Uterus (tissue), 4 donors: ENCODE data around the gene CECR2. TPM values are rescaled to one million over a fixed set of nuclear protein-coding genes. Genes with fewer than 3 reads are reported as not detected.

Experiments used
- DNase-seq, 2 donors: peaks; one replicate each; pipeline ENCODE4 v3.0.0-alpha.2; 2019 to 2020
- H3K27ac ChIP-seq, 2 donors: fragments of 200-600 bp; sonication (generic); 1 replicate in 1 of 2; 2 replicates in 1 of 2; pipeline ENCODE4 v1.5.1; 2016 to 2018
- H3K27me3 ChIP-seq, 2 donors: fragments of 200-600 bp; sonication (generic); one replicate each; pipeline ENCODE4 v1.5.1; 2018 to 2019; ENCODE audit warnings: control low read depth in 1 of 2
- H3K36me3 ChIP-seq, 2 donors: fragments of 200-600 bp; sonication (generic); one replicate each; pipeline ENCODE4 v1.5.1; 2019; ENCODE audit warnings: control low read depth in 1 of 2
- H3K4me1 ChIP-seq, 2 donors: fragments of 200-600 bp; sonication (generic); one replicate each; pipeline ENCODE4 v1.5.1; 2018 to 2019; ENCODE audit warnings: control low read depth in 1 of 2
- H3K4me3 ChIP-seq, 2 donors: fragments of 200-600 bp; sonication (generic); 1 replicate in 1 of 2; 2 replicates in 1 of 2; pipeline ENCODE4 v1.5.1; 2018 to 2019; ENCODE audit warnings: mild to moderate bottlenecking in 1 of 2
- H3K9me3 ChIP-seq, 2 donors: fragments of 200-600 bp; sonication (generic); one replicate each; pipeline ENCODE4 v1.5.1; 2019; ENCODE audit warnings: control low read depth in 1 of 2
- POLR2A ChIP-seq, 2 donors: fragments of 450-650 bp; IDR thresholded peaks; one replicate each; pipeline ENCODE4 v1.6.1; 2016; ENCODE audit warnings: antibody characterized with exemption in 2 of 2, mild to moderate bottlenecking in 1 of 2, moderate library complexity in 1 of 2
- intact Hi-C: fragments of 100-400 bp; cut with DNase I; formaldehyde crosslinking; loops from one replicate; pipeline ENCODE4 v1.15.1; 2023; ENCODE audit warnings: low total_unique reads
- total RNA-seq, 4 donors: library from RNA; depleted of rRNA in 3 of 4; stranded (reverse); fragments of >200 nt in 3 of 4; gene quantifications; one replicate each; pipeline versions ENCODE4 v1.1.0 to v1.2.4, GENCODE V29; 2014 to 2023
- TF ChIP-seq, protein P1 (sequence below), 4 experiments: fragments of 200-600 bp in 2 of 4; fragments of 450-650 bp in 2 of 4; sonication (generic) in 2 of 4; IDR thresholded peaks; one replicate each; pipeline ENCODE4 v1.5.1; 2016 to 2019; ENCODE audit warnings: antibody characterized with exemption in 4 of 4, mild to moderate bottlenecking in 2 of 4, moderate library complexity in 1 of 4
- donor health status: DM: yes; HTN: yes; CAD: no.

The CECR2 gene
- total RNA-seq, 4 donors from 2014 or later: under 0.01 to 6.3 (median 3.8) TPM

DNA sequence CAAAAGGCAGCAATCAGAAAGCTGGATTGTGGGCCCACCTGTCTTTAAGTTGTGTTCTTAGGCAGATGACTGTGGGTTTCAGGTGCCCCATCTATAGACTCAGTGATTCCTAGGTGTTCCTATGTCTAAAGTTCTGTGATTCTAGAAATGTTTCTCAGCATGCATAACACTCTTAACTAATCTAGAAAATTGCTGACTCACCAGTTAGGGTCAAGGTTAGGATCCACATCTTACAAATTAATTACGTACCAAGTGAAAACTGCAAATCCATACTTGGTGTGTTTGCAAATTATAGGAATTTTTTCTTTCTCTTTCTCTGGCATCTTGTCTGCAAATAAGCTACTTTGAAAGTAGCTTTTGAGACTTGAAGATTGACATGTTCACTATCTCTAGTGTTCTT is 7.7 kb downstream of the CECR2 start:
- TF ChIP-seq, protein P1, sequence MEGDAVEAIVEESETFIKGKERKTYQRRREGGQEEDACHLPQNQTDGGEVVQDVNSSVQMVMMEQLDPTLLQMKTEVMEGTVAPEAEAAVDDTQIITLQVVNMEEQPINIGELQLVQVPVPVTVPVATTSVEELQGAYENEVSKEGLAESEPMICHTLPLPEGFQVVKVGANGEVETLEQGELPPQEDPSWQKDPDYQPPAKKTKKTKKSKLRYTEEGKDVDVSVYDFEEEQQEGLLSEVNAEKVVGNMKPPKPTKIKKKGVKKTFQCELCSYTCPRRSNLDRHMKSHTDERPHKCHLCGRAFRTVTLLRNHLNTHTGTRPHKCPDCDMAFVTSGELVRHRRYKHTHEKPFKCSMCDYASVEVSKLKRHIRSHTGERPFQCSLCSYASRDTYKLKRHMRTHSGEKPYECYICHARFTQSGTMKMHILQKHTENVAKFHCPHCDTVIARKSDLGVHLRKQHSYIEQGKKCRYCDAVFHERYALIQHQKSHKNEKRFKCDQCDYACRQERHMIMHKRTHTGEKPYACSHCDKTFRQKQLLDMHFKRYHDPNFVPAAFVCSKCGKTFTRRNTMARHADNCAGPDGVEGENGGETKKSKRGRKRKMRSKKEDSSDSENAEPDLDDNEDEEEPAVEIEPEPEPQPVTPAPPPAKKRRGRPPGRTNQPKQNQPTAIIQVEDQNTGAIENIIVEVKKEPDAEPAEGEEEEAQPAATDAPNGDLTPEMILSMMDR (IDR thresholded peaks at IDR 0.05): no peak
- no peak for TF ChIP-seq POLR2A (IDR thresholded peaks at IDR 0.05)
- no peak overlapping the region for H3K27ac ChIP-seq
- H3K36me3 ChIP-seq: no peaks in the 10 kb centered on the region
- no peaks in the 10 kb centered on the region for H3K9me3 ChIP-seq
- intact Hi-C loops: no loop called here
- peaks cover 0 to 16% of the 10 kb centered on the region in 2 donors for H3K27me3 ChIP-seq
- DNase-seq: no peak
- no peak overlapping the region for H3K4me3 ChIP-seq
- H3K4me1 ChIP-seq: no peaks in the 10 kb centered on the region

DNA sequence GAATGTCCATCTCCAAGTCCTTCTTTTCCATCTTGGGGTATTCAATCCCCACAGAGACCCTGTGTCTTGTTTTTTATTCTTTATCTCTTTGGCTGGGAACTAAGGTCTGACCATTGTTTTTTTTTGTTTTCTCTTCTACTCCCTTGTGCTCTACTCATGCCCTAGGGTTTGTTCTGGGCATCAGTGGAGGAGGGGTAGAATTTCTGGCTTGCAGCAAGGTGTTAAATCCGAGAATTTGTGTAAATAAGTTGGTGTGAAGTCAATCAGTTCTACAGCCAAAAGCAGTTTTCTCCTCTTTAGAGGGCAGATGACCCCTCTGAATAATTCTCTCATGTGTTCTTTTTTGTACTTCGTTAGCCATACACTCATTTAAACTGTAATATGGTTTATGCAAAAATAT is 10.7 kb downstream of the CECR2 start:
- Histone ChIP-seq H3K4me1 (no peaks in the 10 kb centered on the region), H3K27me3 (no peaks in the 10 kb centered on the region), H3K27ac (no peak overlapping the region), H3K36me3 (no peaks in the 10 kb centered on the region), H3K9me3 (no peaks in the 10 kb centered on the region), H3K4me3 (no peak overlapping the region)
- intact Hi-C loops: no loop called here
- no peak for DNase-seq
- no peak for TF ChIP-seq POLR2A (IDR thresholded peaks at IDR 0.05)
- TF ChIP-seq, protein P1 (IDR thresholded peaks at IDR 0.05): no peak

DNA sequence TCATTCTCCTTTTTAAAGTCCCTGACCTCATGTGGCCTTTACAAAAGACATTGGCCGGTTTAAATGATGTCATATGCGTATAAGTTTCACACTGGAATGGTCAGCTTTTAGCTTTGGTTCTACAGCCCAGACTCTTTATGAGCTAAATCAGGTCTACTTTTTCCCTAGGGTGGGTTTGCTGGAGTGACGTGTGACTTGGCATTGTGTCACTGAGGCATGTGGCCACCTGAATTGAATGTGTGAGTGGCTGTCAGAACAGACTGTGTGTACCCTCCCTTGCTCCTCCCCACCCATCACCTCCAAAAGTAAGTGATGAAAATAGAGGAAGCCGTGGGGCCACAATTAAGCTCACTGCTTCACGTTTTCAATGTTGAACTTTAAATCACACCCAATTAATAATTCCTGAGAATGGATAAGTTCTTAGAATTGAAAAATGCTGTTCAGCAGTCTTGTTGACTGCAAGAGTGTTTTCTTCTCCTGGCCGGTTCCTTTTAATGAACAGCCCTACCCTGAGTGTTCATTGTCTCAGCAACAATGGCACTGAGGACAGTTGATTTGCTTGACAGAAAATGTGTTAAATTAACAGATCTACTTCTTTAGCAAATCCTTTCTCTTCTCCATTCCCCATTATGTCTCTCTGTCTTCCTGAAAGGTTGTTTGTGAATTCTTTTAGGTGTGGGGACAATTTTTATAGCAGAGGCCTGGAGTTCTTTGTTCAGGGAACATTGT is 11.3 kb downstream of the CECR2 start:
- TF ChIP-seq, protein P1 (IDR thresholded peaks at IDR 0.05): no peak
- no peaks in the 10 kb centered on the region for H3K9me3 ChIP-seq
- no peak overlapping the region for H3K4me3 ChIP-seq
- H3K4me1 ChIP-seq: no peaks in the 10 kb centered on the region
- no peaks in the 10 kb centered on the region for H3K27me3 ChIP-seq
- no peak overlapping the region for H3K27ac ChIP-seq
- no peak for DNase-seq
- no peaks in the 10 kb centered on the region for H3K36me3 ChIP-seq
- intact Hi-C loops: no loop called here

GRCh38 chr22:17381192-17381913 is 12.1 kb downstream of the CECR2 start:
- Histone ChIP-seq H3K36me3 (no peaks in the 10 kb centered on the region), H3K9me3 (no peaks in the 10 kb centered on the region), H3K4me1 (no peaks in the 10 kb centered on the region), H3K27me3 (no peaks in the 10 kb centered on the region), H3K4me3 (no peak overlapping the region), H3K27ac (no peak overlapping the region)
- TF ChIP-seq, protein P1 (IDR thresholded peaks at IDR 0.05): no peak
- no peak for TF ChIP-seq POLR2A (IDR thresholded peaks at IDR 0.05)
- DNase-seq: no peak
- intact Hi-C loops: no loop called here

DNA sequence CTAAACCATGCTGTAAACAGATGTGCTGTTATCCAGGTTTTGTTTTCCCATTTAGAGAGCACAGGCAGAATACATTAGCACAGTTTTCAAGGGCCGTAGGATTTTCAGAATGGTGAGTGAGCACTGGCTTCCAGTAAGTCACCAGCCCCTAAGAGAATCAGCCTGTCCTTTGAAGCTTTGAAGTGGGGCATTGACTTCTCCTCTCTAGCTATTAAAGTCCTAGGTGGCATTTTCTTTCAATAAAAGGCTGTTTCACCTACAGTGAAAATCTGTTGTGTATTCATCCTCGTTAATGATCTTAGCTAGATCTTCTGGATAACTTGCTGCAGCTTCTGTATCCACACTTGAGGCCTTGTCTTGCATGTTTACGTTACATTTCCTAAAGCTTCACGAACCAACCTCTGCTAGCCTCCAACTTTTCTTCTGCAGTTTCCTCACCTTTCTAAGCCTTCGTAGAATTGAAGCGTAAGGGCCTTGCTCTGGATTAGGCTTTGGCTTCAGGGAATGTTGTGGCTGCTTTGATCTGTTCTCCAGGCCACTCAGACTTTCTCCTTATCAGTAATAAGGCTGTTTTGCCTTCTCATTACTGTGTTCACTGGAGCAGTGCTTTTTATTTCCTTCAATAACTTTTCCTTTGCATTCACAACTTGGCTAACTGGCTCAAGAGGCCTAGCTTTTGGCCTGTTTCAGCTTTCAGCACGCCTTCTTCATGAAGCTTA is 15.5 kb downstream of the CECR2 start:
- intact Hi-C loops: no loop called here
- no peak overlapping the region for H3K27ac ChIP-seq
- no peak for TF ChIP-seq POLR2A (IDR thresholded peaks at IDR 0.05)
- TF ChIP-seq, protein P1 (IDR thresholded peaks at IDR 0.05): no peak
- no peaks in the 10 kb centered on the region for H3K9me3 ChIP-seq
- no peaks in the 10 kb centered on the region for H3K27me3 ChIP-seq
- H3K36me3 ChIP-seq: no peaks in the 10 kb centered on the region
- DNase-seq: no peak
- no peaks in the 10 kb centered on the region for H3K4me1 ChIP-seq
- H3K4me3 ChIP-seq: no peak overlapping the region
